T-helper 2 cell (primary cell): Measurements from ENCODE around the gene TMPRSS2.

Experiments used
- DNase-seq, 5 experiments: peaks; one replicate each; pipeline versions ENCODE4 v3.0.0 to v3.0.0-alpha.2; 2012 to 2022

Gene TMPRSS2

GRCh38 chr21:41509733-41510132, 1.8 kb upstream of the TMPRSS2 start:
- DNase-seq = no peak

DNA sequence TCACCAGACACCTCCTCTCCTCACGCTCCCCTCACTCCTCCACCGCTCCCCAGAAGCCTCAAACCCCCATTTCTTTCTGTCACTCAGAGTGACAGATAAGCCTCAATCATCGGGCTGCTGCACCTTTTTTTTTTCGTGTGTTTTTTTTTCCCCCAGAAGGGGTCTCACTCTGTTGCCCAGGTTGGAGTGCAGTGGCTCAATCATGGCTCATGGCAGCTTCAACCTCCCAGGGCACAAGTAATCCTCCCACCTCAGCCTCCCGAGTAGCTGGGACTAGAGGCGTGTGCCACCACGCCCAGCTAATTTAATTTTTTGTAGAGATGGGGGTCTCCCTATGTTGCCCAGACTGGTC, 1.2 kb upstream of the TMPRSS2 start:
- DNase-seq = no peak

GRCh38 chr21:41508415-41509144, 622 bp upstream of the TMPRSS2 start:
- no peak for DNase-seq

DNA sequence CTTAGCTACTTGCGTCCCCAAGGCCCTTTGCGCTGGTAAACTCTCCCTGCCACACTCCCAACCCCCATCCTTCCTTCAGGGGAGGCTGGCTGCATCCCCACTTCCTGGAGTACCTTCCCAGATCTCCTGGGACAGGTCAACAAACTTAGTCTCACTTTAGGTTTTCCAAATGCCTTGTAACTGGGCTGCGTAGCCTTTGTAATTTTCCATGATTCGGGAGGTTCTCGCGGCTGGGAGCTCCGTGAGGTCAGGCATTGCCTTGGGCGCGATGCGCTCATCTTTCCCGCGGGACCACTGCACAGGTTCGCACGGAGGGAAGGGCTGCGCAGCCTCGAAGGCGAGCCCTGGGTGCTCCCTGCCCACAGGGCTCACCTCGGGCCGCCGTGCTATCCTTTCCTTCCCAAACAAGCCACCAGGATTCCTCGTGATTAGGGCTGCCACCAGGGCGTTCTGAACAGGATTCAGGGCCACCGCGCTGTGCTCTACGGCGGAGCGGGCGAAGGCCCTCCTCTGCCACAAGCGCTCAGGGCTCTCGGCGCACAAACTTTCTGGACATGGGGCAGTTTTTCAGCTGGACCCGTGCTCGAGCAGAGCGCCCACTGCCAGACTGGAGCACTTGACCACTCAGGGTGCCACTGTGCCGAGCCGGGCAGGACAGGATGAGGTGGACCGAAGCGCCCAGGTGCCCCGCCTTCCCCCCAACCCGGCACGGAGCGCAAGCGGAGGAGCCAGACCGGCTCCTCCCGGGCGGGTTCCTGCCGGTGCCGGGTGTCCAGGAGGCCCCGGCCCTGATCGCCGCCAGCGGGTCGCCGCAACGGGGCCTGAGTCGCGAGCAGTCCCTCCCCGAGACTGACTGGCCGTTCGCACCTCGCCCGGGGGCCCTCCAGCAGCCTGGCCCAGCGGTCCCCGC, 1.1 kb downstream of the TMPRSS2 start:
- DNase-seq = no peak

DNA sequence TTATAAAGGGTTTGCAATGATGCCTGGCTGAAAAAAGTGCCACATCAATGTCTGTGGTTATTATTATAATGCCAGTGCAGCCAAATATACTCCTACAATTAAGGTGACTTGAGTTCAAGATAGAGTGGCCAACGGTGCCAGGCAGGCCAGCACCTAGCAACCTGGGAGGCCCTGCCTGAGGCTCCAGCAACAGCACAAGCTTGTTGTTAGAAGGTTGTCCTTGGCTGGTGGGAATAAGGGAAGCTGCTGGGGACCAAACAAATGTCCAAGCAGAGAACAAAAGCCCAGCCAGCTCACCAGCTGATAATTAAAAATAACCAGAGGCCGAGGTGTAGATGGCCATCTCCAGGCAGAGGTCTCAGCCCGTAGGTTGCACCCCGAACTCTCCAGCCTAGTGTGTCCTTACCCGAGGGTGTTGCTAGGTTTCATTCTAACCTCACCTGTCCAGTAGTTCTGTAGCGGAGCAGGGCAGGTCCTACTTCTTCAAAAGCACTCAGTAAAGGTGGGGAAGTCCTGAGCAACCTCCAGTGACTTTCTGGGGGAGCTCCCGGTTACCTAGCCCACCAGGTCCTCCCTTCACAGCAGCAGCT, 1.9 kb downstream of the TMPRSS2 start:
- no peak for DNase-seq

GRCh38 chr21:41504030-41504429, 3.9 kb downstream of the TMPRSS2 start:
- DNase-seq = no peak

DNA sequence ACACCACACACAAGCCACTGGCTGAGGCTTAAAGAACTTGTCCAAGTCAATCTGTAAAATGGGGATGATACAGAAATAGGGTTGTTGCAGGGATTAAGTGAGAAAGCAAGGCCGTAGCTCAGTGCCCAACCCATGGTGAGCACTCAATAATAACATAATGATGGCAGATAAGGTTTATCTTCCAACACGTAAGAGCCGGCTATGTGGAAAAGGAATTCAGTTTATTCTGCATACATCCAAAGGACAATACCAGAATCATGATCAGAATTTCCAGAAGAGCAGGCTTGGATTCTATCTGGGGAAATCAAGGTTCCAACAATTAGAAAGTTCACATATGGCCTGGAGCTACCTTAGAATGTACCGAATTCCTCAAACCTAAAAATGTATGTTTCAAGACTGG, 4.6 kb downstream of the TMPRSS2 start:
- DNase-seq = no peak

GRCh38 chr21:41501919-41502318, 6.0 kb downstream of the TMPRSS2 start:
- no peak for DNase-seq

- DNase-seq = no peak
These were observed 7.0 kb downstream of the TMPRSS2 start for GRCh38 chr21:41500931-41501381.

- no peak for DNase-seq
These were observed 7.6 kb downstream of the TMPRSS2 start for GRCh38 chr21:41500363-41500762.

- DNase-seq = no peak
These were observed 8.0 kb downstream of the TMPRSS2 start for GRCh38 chr21:41499920-41500319.

- DNase-seq = no peak
These were observed 10.2 kb downstream of the TMPRSS2 start for GRCh38 chr21:41497788-41498187.

DNA sequence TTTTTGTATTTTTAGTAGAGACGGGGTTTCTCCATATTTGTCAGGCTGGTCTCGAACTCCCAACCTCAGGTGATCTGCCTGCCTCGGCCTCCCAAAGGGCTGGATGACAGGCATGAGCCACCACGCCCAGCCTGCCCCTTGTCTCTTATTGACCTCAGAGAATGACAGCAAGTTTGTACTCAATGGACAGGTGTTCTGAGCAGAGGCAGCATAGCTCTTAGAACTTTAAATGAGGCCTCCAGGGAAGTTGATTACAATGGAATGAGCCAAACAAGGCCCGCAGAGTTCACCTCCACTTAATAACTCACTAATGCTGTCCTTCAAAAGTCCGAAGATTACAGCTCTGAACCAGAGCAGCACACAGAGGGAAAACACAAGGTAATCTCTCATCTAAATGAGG, 10.9 kb downstream of the TMPRSS2 start:
- DNase-seq = no peak

- DNase-seq = no peak
These were observed 13.7 kb downstream of the TMPRSS2 start for GRCh38 chr21:41494242-41494641.

DNA sequence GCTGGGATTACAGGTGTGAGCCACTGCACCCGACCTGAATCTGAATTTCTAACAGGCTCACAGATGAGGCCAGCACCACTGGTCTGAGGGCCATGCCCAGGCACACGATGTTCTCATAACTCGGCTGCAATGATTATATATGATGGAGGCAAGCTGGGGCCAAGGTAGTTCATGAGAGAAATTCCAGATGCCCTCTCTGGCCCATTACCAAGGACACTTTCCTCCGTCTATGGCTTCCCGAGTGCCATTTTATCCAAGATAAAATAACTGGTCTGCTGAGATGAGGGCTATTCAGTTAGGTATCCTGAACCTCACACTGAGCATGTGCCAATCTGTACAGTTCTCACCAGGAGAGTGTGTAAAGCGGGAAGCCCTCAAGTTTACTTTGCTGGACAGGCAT, 16.5 kb downstream of the TMPRSS2 start:
- DNase-seq = no peak

- no peak for DNase-seq
These were observed 17.6 kb downstream of the TMPRSS2 start for GRCh38 chr21:41490330-41490729.

- DNase-seq = no peak
These were observed 18.6 kb downstream of the TMPRSS2 start for GRCh38 chr21:41489329-41489728.

- DNase-seq = no peak
These were observed 19.9 kb downstream of the TMPRSS2 start for GRCh38 chr21:41488080-41488479.

DNA sequence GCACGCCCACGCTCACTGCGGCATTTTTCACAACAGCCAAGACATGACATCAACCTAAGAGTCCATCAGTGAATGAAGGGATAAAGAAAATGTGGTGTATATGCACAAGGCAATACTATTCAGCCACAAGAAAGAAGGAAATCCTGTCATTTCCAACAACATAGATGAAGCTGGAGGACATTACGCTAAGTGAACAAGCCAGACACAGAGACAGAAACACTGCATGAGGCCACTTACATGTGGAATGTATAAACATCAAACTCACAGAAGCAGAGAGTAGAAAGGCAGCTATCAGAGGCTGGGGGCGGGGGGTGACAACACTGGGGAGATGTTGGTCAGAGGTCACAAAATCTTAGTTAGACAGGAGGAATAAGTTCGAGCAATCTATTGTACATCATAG, 20.9 kb downstream of the TMPRSS2 start:
- no peak for DNase-seq

DNA sequence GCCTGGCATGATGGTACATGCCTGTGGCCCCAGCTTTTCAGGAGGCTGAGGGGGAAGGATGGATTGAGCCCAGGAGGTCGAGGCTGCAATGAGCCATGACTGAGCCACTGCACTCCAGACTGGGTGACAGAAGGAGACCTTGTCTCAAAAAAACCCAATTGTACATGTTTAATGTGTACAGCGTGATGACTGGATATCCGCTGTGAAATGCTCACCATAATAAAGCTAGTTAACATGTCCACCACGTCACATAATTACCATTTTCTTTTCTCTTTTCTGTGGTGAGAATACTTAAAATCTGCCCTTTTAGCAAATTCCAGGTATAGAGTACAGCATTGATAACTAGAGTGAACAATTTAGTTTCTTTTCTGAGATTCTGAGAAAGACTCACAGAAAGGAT, 24.0 kb downstream of the TMPRSS2 start:
- DNase-seq = no peak

- DNase-seq = no peak
These were observed 24.5 kb downstream of the TMPRSS2 start for GRCh38 chr21:41483415-41483814.

- no peak for DNase-seq
These were observed 25.0 kb downstream of the TMPRSS2 start for GRCh38 chr21:41482980-41483379.

- no peak for DNase-seq
These were observed 25.7 kb downstream of the TMPRSS2 start for GRCh38 chr21:41482301-41482700.

- DNase-seq = no peak
These were observed 26.8 kb downstream of the TMPRSS2 start for GRCh38 chr21:41481191-41481590.
